H1 (cell line): ENCODE data around the gene ZNF692. TPM values are rescaled to one million over a fixed set of nuclear protein-coding genes. Genes with fewer than 3 reads are reported as not detected.

Experiments
- CTCF ChIA-PET: fragments of 300-600 bp; sonication (Branson Sonifier 250); formaldehyde crosslinking; loops from one replicate; lab custom pipeline; 2021; ENCODE audit not compliant: partially characterized antibody; lab: Charles Lee
- POLR2A ChIA-PET: fragments of 300-600 bp; sonication (Branson Sonifier 250); formaldehyde crosslinking; loops from one replicate; lab custom pipeline; 2021; ENCODE audit warnings: inconsistent platforms; ENCODE audit not compliant: partially characterized antibody; lab: Charles Lee
- DNase-seq, 2 experiments: peaks; one replicate each; pipeline versions ENCODE4 v3.0.0 to v3.0.0-alpha.2; 2010 to 2022; ENCODE audit warnings: low spot score in 2 of 2, low read depth in 1 of 2, mixed read lengths in 1 of 2
- FAIRE-seq: peaks from 2 replicates; lab custom pipeline; 2011; peaks lifted over from hg19 to GRCh38; lab: Jason Lieb, UNC
- H2AFZ ChIP-seq: 2 replicates; pipeline ENCODE4 v1.8.1; 2012; ENCODE audit warnings: low read length, inconsistent platforms
- H2AK5ac ChIP-seq: 2 replicates; pipeline ENCODE4 v1.6.1; 2013; ENCODE audit warnings: low read depth, low read length
- H2BK120ac ChIP-seq: replicated peaks from 2 replicates; pipeline ENCODE3; 2013; ENCODE audit warnings: low read depth, low read length, inconsistent platforms
- H2BK12ac ChIP-seq: 2 replicates; pipeline ENCODE4 v1.6.1; 2013; ENCODE audit warnings: low read depth, low read length
- H2BK15ac ChIP-seq: 2 replicates; pipeline ENCODE4 v1.6.1; 2013; ENCODE audit warnings: low read length
- H2BK20ac ChIP-seq: 2 replicates; pipeline ENCODE4 v1.6.1; 2013; ENCODE audit warnings: low read length
- H2BK5ac ChIP-seq: 2 replicates; pipeline ENCODE4 v1.6.1; 2013; ENCODE audit warnings: low read depth, low read length
- H3K14ac ChIP-seq: 2 replicates; pipeline ENCODE4 v1.6.1; 2013; ENCODE audit warnings: inconsistent platforms; ENCODE audit not compliant: insufficient read length
- H3K18ac ChIP-seq: 2 replicates; pipeline ENCODE4 v1.6.1; 2013; ENCODE audit warnings: low read length; ENCODE audit errors: extremely low read depth
- H3K23ac ChIP-seq: 2 replicates; pipeline ENCODE4 v1.6.1; 2013; ENCODE audit warnings: inconsistent platforms; ENCODE audit not compliant: insufficient read length
- H3K23me2 ChIP-seq: 2 replicates; pipeline ENCODE4 v1.6.1; 2013; ENCODE audit warnings: low read depth, low read length
- H3K27ac ChIP-seq: 2 replicates; pipeline ENCODE4 v1.6.1; 2011; ENCODE audit warnings: low read depth, low read length, inconsistent platforms
- H3K27me3 ChIP-seq, 4 experiments: replicated peaks in 1 of 4; 1 replicate in 1 of 4; 2 replicates in 3 of 4; pipeline versions ENCODE4 v1.6.1 to v1.8.1; 2011 to 2013; ENCODE audit warnings: low read length in 3 of 4, mild to moderate bottlenecking in 3 of 4, inconsistent platforms in 2 of 4, mixed read lengths in 2 of 4, moderate library complexity in 1 of 4; ENCODE audit not compliant: control insufficient read depth in 3 of 4, insufficient read depth in 3 of 4; ENCODE audit errors: extremely low read depth in 1 of 4
- H3K36me3 ChIP-seq, 4 experiments: 2 replicates each; pipeline versions ENCODE4 v1.6.1 to v1.8.1; 2011 to 2013; ENCODE audit warnings: mild to moderate bottlenecking in 4 of 4, low read length in 3 of 4, moderate library complexity in 2 of 4, control low read depth in 1 of 4, inconsistent platforms in 1 of 4; ENCODE audit not compliant: insufficient read depth in 4 of 4, control insufficient read depth in 2 of 4
- H3K4ac ChIP-seq: replicated peaks from 2 replicates; pipeline ENCODE3; 2013; ENCODE audit warnings: low read length, low read depth, mixed read lengths, inconsistent platforms; ENCODE audit not compliant: insufficient read length
- H3K4me1 ChIP-seq, 4 experiments: replicated peaks in 1 of 4; 1 replicate in 1 of 4; 2 replicates in 3 of 4; pipeline versions ENCODE4 v1.6.1 to v1.8.1; 2011 to 2013; ENCODE audit warnings: low read length in 3 of 4, inconsistent platforms in 2 of 4, mixed read lengths in 1 of 4; ENCODE audit not compliant: insufficient read depth in 4 of 4, control insufficient read depth in 3 of 4
- H3K4me2 ChIP-seq, 2 experiments: 2 replicates each; pipeline versions ENCODE4 v1.6.1 to v1.8.1; 2011 to 2013; ENCODE audit warnings: low read depth in 2 of 2, low read length in 2 of 2, control low read depth in 1 of 2, inconsistent platforms in 1 of 2, mild to moderate bottlenecking in 1 of 2; ENCODE audit not compliant: insufficient read depth in 1 of 2
- H3K4me3 ChIP-seq, 4 experiments: fragments of 200-600, 300-600 bp in 1 of 4; sonication (generic), shearing (Covaris generic), sonication (Bioruptor Twin) in 1 of 4; 2 replicates each; pipeline versions ENCODE4 v1.5.1 to v1.8.1; 2011 to 2016; ENCODE audit warnings: low read length in 4 of 4, low read depth in 3 of 4, control low read depth in 2 of 4, inconsistent platforms in 2 of 4, mild to moderate bottlenecking in 2 of 4, mixed read lengths in 1 of 4, moderate library complexity in 1 of 4; ENCODE audit not compliant: insufficient read depth in 2 of 4; ENCODE audit errors: extremely low read depth in 1 of 4
- H3K56ac ChIP-seq: replicated peaks from 2 replicates; pipeline ENCODE3; 2013; ENCODE audit warnings: low read depth, mild to moderate bottlenecking, mixed read lengths, low read length, inconsistent platforms; ENCODE audit not compliant: insufficient read length
- H3K79me1 ChIP-seq: 2 replicates; pipeline ENCODE4 v1.6.1; 2013; ENCODE audit warnings: low read depth, low read length, control low read depth
- H3K79me2 ChIP-seq, 2 experiments: 2 replicates each; pipeline versions ENCODE4 v1.6.1 to v1.8.1; 2012 to 2013; ENCODE audit warnings: low read length in 2 of 2, mild to moderate bottlenecking in 2 of 2, inconsistent platforms in 1 of 2; ENCODE audit not compliant: insufficient read depth in 2 of 2, control insufficient read depth in 1 of 2
- H3K9ac ChIP-seq, 4 experiments: replicated peaks in 1 of 4; 1 replicate in 1 of 4; 2 replicates in 3 of 4; pipeline versions ENCODE4 v1.6.1 to v1.8.1; 2011 to 2013; ENCODE audit warnings: low read depth in 3 of 4, low read length in 3 of 4, control low read depth in 2 of 4, mild to moderate bottlenecking in 2 of 4, moderate library complexity in 2 of 4, inconsistent platforms in 1 of 4; ENCODE audit errors: extremely low read depth in 1 of 4
- H3K9me3 ChIP-seq, 2 experiments: 2 replicates each; pipeline versions ENCODE4 v1.6.1 to v1.8.1; 2012 to 2013; ENCODE audit warnings: mild to moderate bottlenecking in 2 of 2, moderate library complexity in 2 of 2, control low read depth in 1 of 2, inconsistent platforms in 1 of 2, low read depth in 1 of 2, low read length in 1 of 2, mixed read lengths in 1 of 2; ENCODE audit not compliant: insufficient read depth in 2 of 2
- H4K20me1 ChIP-seq, 2 experiments: replicated peaks in 1 of 2; 2 replicates each; pipeline versions ENCODE3 to v1.8.1; 2011 to 2013; ENCODE audit warnings: inconsistent platforms in 2 of 2, low read length in 2 of 2, mild to moderate bottlenecking in 1 of 2; ENCODE audit not compliant: insufficient read depth in 2 of 2, control insufficient read depth in 1 of 2
- H4K5ac ChIP-seq: 2 replicates; pipeline ENCODE4 v1.6.1; 2013; ENCODE audit warnings: low read length, low read depth, mixed read lengths, inconsistent platforms; ENCODE audit not compliant: insufficient read length
- H4K8ac ChIP-seq: 2 replicates; pipeline ENCODE4 v1.8.0; 2013; ENCODE audit warnings: mild to moderate bottlenecking, moderate library complexity, low read length, inconsistent platforms; ENCODE audit not compliant: insufficient read depth; ENCODE audit errors: extremely low read depth
- H4K91ac ChIP-seq: replicated peaks from 2 replicates; pipeline ENCODE3; 2013; ENCODE audit warnings: low read length, mixed read lengths, inconsistent platforms; ENCODE audit not compliant: insufficient read length
- CBX5 ChIP-seq: fragments of 300-800, 300-1000 bp; sonication (generic); IDR thresholded peaks from 2 replicates; pipeline ENCODE4 v1.7.1; 2016; ENCODE audit warnings: antibody characterized with exemption, low read length, low read depth
- CHD1 ChIP-seq: IDR thresholded peaks from 2 replicates; pipeline ENCODE4 v1.6.1; 2012; ENCODE audit warnings: low read depth, low read length, improper control_type of control experiment
- CREB1 ChIP-seq: IDR thresholded peaks from 2 replicates; pipeline ENCODE4 v1.6.1; 2012; ENCODE audit warnings: inconsistent platforms
- EGR1 ChIP-seq: IDR thresholded peaks from 2 replicates; pipeline ENCODE4 v1.6.1; 2011; ENCODE audit warnings: low read depth, low read length, borderline replicate concordance
- RAD21 ChIP-seq, 2 experiments: IDR thresholded peaks in 1 of 2; conservative IDR thresholded peaks in 1 of 2; 2 replicates each; pipeline ENCODE4 v1.6.1; 2011; ENCODE audit warnings: low read depth in 2 of 2, low read length in 2 of 2, improper control_type of control experiment in 1 of 2, inconsistent platforms in 1 of 2, mild to moderate bottlenecking in 1 of 2, moderate library complexity in 1 of 2
- RNF2 ChIP-seq: fragments of 200-900, 300-1000 bp; sonication (generic); IDR thresholded peaks from 2 replicates; pipeline ENCODE4 v1.7.1; 2016; ENCODE audit warnings: borderline replicate concordance, low read depth, mild to moderate bottlenecking, antibody characterized with exemption, low read length; ENCODE audit not compliant: poor library complexity, severe bottlenecking; ENCODE audit errors: missing control alignments
- SAP30 ChIP-seq: fragments of 300-600 bp; sonication (generic); IDR thresholded peaks from 2 replicates; pipeline ENCODE4 v1.7.1; 2012; ENCODE audit warnings: low read length, moderate library complexity, mild to moderate bottlenecking, inconsistent platforms; ENCODE audit not compliant: insufficient read depth, insufficient replicate concordance
- SIX5 ChIP-seq: IDR thresholded peaks from 2 replicates; pipeline ENCODE4 v1.6.1; 2011; ENCODE audit warnings: mild to moderate bottlenecking, low read depth, low read length
- WGBS, 2 experiments: shearing (Covaris generic) in 1 of 2; methylation state at CpG; one replicate each; pipeline versions ENCODE4 v1.1.6 to v1.1.7; 2013 to 2015; ENCODE audit warnings: low lambda C conversion rate in 2 of 2, mixed read lengths in 2 of 2, inconsistent platforms in 1 of 2, low coverage in 1 of 2, missing lambda C conversion rate in 1 of 2; ENCODE audit not compliant: insufficient replicate concordance in 2 of 2, insufficient coverage in 1 of 2, insufficient read length in 1 of 2; ENCODE audit errors: extremely low coverage in 1 of 2, missing lambda C conversion rate in 1 of 2; 5-methylcytosine and 5-hydroxymethylcytosine counted together
- polyA plus RNA-seq, 7 experiments: library from polyadenylated mRNA; depleted of rRNA in 3 of 7; stranded (reverse) in 5 of 7; unstranded in 2 of 7; fragments of >200 nt in 5 of 7; fragments of 200-250 nt in 2 of 7; gene quantifications; 1 replicate in 5 of 7; 2 replicates in 1 of 7; 4 replicates in 1 of 7; pipeline versions ENCODE4 v1.2.1 to v1.2.3, GENCODE V29; 2011 to 2013; ENCODE audit warnings: missing spikeins in 2 of 7, mixed read lengths in 2 of 7
- total RNA-seq: library from RNA; stranded (reverse); fragmentation: NEBNext Ultra II Directional; extraction: Animal tissue kit (Norgen Biotek cat#: 25700); gene quantifications from 2 replicates; pipeline ENCODE4 v1.2.1, GENCODE V29; 2021
- TF ChIP-seq, protein P1 (sequence below): IDR thresholded peaks from 2 replicates; pipeline ENCODE4 v1.6.1; 2012; ENCODE audit warnings: low read length, inconsistent platforms

ZNF692 gene
- total and polyA plus RNA-seq, 2 of the 8 experiments (the other 6 are each of a cell fraction or from before 2014, with no cell fraction given), result 38.4 to 52.3 TPM

DNA sequence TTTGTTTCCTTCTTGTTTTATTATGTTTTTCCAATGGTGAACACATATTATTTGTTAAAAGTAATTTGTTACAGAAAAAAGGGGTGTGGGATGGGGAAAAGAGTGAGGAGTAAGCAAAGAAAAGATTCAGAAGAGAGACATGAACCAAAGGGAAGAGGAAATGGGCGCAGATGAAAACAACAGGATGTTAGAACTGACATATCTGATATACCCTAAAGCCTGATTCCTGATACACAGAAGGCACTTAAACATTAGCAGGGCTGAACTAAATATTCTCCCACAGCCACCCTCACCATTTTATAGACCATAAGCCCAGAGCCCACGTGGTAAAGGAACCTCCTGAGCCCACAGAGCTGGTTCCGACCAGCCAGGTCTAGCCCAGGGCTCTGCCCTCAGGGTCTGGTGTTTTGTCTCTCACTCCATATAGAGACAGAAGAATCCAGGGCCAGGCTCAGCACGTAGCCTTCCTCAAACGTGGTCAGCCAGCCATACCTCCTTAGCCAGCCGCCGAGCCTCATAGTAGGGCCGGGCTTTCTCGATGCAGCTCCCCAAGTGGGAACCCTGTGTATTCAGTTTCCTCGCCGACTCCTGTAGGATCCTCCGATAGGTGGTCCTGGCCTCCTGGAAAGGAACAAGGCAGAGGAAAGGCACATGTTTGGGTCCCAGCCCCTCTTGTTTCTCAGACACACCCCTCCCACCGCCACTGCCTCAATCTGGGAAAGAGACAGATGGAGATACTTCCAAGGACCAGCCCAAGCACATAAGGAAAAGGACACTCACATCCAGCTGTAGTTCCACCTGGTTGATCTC is 42.6 kb downstream of the ZNF692 start:
- Histone ChIP-seq H3K9ac (no peak overlapping the region), H3K4ac (no peak overlapping the region), H4K8ac (no peak overlapping the region), H2BK15ac (no peak overlapping the region), H3K27ac (no peak overlapping the region), H3K4me1 (peaks cover 0 to 5% (median 2%) of the 10 kb centered on the region in 4 experiments; a peak in 4 of 7 replicates), H3K23ac (no peak overlapping the region), H3K79me1 (peaks cover 12% of the 10 kb centered on the region; the same call in 1 of the 2 replicates), H2BK20ac (no peak overlapping the region), H4K20me1 (peaks cover 0 to 7% of the 10 kb centered on the region in 2 experiments), H3K56ac (no peak overlapping the region), H2BK5ac (no peak overlapping the region), H4K5ac (no peak overlapping the region), H3K18ac (no peak overlapping the region), H4K91ac (no peak overlapping the region), H2AFZ (no peak overlapping the region), H3K27me3 (no peaks in the 10 kb centered on the region), H2BK120ac (no peak overlapping the region), H3K4me2 (no peak overlapping the region), H2BK12ac (no peak overlapping the region), H2AK5ac (no peak overlapping the region), H3K14ac (no peak overlapping the region), H3K9me3 (no peaks in the 10 kb centered on the region), H3K36me3 (peaks cover 13 to 36% (median 24%) of the 10 kb centered on the region in 4 experiments), H3K23me2 (no peaks in the 10 kb centered on the region), H3K4me3 (no peak overlapping the region), H3K79me2 (peaks cover 0 to 26% of the 10 kb centered on the region in 2 experiments; a peak in 2 of 4 replicates)
- ChIA-PET POLR2A (interaction anchor here (0.9 kb wide), 1 partner anchor 9 kb away, joined by 4 read pairs; no protein-coding TSS in a partner anchor), CTCF (interaction anchor here (1.0 to 1.4 kb wide), 2 partner anchors 9 to 10 kb away, joined by 3 to 4 read pairs; no protein-coding TSS in a partner anchor)
- 94% methylated on average over 13 of the region's 13 CpGs; no CpG with 5 or more reads in 1 of the 2 experiments for WGBS, 2 experiments
- DNase-seq (no peak), FAIRE-seq (no peak)
- no peak for TF ChIP-seq CREB1
- no peak for TF ChIP-seq CBX5
- TF ChIP-seq SIX5, result no peak
- TF ChIP-seq SAP30, result no peak
- no peak for TF ChIP-seq EGR1
- no peak for TF ChIP-seq CHD1
- no peak for TF ChIP-seq RNF2
- no peak for TF ChIP-seq RAD21 (IDR thresholded peaks at IDR 0.05 in 1 of 2, conservative IDR thresholded peaks at IDR 0.05 in 1 of 2; ENCODE audit: low read depth in 2 of 2, low read length in 2 of 2)
- TF ChIP-seq, protein P1, sequence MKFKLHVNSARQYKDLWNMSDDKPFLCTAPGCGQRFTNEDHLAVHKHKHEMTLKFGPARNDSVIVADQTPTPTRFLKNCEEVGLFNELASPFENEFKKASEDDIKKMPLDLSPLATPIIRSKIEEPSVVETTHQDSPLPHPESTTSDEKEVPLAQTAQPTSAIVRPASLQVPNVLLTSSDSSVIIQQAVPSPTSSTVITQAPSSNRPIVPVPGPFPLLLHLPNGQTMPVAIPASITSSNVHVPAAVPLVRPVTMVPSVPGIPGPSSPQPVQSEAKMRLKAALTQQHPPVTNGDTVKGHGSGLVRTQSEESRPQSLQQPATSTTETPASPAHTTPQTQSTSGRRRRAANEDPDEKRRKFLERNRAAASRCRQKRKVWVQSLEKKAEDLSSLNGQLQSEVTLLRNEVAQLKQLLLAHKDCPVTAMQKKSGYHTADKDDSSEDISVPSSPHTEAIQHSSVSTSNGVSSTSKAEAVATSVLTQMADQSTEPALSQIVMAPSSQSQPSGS, result no peak
- TF ChIP-seq, all 59 proteins: peak for 0
